K562 (cell line): Measurements from ENCODE around the gene TDG. TPM values are rescaled to one million over a fixed set of nuclear protein-coding genes. Genes with fewer than 3 reads are reported as not detected.

Source experiments
- BACH1 ChIP-seq: fragments of 200-800 bp; sonication (Bioruptor generic); IDR thresholded peaks from 2 replicates; pipeline ENCODE4 v1.6.1; 2016; ENCODE audit warnings: missing genetic modification characterization, missing compliant biosample characterization
- TCF7L2 ChIP-seq: fragments of 150-350 bp; IDR thresholded peaks from 2 replicates; pipeline ENCODE4 v1.6.1; 2016; ENCODE audit warnings: low read depth, mild to moderate bottlenecking, low read length, moderate library complexity
- polyA plus RNA-seq, 8 experiments: library from polyadenylated mRNA; depleted of rRNA in 4 of 8; stranded (reverse) in 5 of 8; unstranded in 3 of 8; fragments of >200 nt; fragmentation: Nextera tagmentation in 2 of 8; fragmentation: Illumina TruSeq in 1 of 8; extraction: Ambion mirVana in 2 of 8; extraction: Trizol in 1 of 8; gene quantifications; 2 replicates each; pipeline versions ENCODE4 v1.2.1 to v1.2.3, GENCODE V29; 2011 to 2014; ENCODE audit warnings: inconsistent platforms in 1 of 8, missing spikeins in 1 of 8
- total RNA-seq, 7 experiments: library from RNA; depleted of rRNA in 6 of 7; stranded (reverse); fragments of >200 nt in 6 of 7; fragmentation: Illumina TruSeq in 2 of 7; extraction: Trizol in 2 of 7; gene quantifications; 2 replicates each; pipeline versions ENCODE4 v1.2.1 to v1.2.3, GENCODE V29; 2011 to 2021; ENCODE audit warnings: low replicate concordance in 1 of 7
- TF ChIP-seq, protein P1 (sequence below): fragments of 150-350 bp; IDR thresholded peaks from 2 replicates; pipeline ENCODE4 v1.6.1; 2014; ENCODE audit warnings: low read depth, mild to moderate bottlenecking, low read length, borderline replicate concordance
- TF ChIP-seq, protein P2 (sequence below): fragments of 450-650 bp; IDR thresholded peaks from 2 replicates; pipeline ENCODE4 v1.6.1; 2016; ENCODE audit warnings: mild to moderate bottlenecking, moderate library complexity
- TF ChIP-seq, protein P3 (sequence below): fragments of 250-450 bp; sonication (Bioruptor Pico); IDR thresholded peaks from 2 replicates; pipeline ENCODE4 v1.5.0; 2021; ENCODE audit warnings: mild to moderate bottlenecking, borderline replicate concordance

The TDG gene
- total and polyA plus RNA-seq, 9 of the 15 experiments (the other 6 are each of a cell fraction or from before 2014, with no cell fraction given), result 37.6 to 77.2 (median 64.0) TPM

DNA sequence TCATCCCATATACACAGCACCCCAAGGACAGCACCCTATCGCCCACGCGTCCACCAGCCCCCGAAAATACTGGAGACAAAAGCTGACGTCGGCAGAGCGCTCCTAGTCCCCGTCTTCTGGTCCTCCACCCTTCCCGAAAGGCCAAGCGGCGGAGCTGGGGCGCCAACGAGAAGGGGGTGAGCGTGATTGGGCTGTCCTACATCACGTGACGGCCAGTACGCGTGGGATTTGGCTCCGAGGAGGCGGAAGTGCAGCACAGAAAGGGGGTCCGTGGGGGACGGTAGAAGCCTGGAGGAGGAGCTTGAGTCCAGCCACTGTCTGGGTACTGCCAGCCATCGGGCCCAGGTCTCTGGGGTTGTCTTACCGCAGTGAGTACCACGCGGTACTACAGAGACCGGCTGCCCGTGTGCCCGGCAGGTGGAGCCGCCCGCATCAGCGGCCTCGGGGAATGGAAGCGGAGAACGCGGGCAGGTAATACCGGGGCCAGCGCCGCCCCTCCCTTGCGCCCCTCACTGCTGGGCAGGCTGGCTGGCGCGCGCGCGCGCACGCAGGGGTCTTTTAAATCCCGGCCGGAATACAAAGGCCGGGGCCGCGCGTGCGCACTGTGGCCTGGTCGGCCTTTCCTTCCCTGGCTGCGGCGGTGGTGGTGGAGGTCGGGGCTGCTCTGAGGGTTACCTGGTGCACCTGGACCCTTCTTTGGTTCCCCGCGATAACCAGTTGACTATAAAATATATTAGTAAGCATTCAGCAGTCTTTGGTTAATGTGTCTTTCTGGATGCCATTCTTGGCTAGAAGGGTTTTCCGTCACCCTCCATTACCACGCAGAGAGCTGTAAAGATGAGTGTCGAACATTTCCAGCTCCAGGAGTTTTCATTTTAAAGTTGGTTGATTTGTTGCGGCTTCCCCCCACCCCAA, at the start of gene TDG (continued):
- TF ChIP-seq, protein P1, sequence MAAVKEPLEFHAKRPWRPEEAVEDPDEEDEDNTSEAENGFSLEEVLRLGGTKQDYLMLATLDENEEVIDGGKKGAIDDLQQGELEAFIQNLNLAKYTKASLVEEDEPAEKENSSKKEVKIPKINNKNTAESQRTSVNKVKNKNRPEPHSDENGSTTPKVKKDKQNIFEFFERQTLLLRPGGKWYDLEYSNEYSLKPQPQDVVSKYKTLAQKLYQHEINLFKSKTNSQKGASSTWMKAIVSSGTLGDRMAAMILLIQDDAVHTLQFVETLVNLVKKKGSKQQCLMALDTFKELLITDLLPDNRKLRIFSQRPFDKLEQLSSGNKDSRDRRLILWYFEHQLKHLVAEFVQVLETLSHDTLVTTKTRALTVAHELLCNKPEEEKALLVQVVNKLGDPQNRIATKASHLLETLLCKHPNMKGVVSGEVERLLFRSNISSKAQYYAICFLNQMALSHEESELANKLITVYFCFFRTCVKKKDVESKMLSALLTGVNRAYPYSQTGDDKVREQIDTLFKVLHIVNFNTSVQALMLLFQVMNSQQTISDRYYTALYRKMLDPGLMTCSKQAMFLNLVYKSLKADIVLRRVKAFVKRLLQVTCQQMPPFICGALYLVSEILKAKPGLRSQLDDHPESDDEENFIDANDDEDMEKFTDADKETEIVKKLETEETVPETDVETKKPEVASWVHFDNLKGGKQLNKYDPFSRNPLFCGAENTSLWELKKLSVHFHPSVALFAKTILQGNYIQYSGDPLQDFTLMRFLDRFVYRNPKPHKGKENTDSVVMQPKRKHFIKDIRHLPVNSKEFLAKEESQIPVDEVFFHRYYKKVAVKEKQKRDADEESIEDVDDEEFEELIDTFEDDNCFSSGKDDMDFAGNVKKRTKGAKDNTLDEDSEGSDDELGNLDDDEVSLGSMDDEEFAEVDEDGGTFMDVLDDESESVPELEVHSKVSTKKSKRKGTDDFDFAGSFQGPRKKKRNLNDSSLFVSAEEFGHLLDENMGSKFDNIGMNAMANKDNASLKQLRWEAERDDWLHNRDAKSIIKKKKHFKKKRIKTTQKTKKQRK, result no peak
- TF ChIP-seq, protein P2, sequence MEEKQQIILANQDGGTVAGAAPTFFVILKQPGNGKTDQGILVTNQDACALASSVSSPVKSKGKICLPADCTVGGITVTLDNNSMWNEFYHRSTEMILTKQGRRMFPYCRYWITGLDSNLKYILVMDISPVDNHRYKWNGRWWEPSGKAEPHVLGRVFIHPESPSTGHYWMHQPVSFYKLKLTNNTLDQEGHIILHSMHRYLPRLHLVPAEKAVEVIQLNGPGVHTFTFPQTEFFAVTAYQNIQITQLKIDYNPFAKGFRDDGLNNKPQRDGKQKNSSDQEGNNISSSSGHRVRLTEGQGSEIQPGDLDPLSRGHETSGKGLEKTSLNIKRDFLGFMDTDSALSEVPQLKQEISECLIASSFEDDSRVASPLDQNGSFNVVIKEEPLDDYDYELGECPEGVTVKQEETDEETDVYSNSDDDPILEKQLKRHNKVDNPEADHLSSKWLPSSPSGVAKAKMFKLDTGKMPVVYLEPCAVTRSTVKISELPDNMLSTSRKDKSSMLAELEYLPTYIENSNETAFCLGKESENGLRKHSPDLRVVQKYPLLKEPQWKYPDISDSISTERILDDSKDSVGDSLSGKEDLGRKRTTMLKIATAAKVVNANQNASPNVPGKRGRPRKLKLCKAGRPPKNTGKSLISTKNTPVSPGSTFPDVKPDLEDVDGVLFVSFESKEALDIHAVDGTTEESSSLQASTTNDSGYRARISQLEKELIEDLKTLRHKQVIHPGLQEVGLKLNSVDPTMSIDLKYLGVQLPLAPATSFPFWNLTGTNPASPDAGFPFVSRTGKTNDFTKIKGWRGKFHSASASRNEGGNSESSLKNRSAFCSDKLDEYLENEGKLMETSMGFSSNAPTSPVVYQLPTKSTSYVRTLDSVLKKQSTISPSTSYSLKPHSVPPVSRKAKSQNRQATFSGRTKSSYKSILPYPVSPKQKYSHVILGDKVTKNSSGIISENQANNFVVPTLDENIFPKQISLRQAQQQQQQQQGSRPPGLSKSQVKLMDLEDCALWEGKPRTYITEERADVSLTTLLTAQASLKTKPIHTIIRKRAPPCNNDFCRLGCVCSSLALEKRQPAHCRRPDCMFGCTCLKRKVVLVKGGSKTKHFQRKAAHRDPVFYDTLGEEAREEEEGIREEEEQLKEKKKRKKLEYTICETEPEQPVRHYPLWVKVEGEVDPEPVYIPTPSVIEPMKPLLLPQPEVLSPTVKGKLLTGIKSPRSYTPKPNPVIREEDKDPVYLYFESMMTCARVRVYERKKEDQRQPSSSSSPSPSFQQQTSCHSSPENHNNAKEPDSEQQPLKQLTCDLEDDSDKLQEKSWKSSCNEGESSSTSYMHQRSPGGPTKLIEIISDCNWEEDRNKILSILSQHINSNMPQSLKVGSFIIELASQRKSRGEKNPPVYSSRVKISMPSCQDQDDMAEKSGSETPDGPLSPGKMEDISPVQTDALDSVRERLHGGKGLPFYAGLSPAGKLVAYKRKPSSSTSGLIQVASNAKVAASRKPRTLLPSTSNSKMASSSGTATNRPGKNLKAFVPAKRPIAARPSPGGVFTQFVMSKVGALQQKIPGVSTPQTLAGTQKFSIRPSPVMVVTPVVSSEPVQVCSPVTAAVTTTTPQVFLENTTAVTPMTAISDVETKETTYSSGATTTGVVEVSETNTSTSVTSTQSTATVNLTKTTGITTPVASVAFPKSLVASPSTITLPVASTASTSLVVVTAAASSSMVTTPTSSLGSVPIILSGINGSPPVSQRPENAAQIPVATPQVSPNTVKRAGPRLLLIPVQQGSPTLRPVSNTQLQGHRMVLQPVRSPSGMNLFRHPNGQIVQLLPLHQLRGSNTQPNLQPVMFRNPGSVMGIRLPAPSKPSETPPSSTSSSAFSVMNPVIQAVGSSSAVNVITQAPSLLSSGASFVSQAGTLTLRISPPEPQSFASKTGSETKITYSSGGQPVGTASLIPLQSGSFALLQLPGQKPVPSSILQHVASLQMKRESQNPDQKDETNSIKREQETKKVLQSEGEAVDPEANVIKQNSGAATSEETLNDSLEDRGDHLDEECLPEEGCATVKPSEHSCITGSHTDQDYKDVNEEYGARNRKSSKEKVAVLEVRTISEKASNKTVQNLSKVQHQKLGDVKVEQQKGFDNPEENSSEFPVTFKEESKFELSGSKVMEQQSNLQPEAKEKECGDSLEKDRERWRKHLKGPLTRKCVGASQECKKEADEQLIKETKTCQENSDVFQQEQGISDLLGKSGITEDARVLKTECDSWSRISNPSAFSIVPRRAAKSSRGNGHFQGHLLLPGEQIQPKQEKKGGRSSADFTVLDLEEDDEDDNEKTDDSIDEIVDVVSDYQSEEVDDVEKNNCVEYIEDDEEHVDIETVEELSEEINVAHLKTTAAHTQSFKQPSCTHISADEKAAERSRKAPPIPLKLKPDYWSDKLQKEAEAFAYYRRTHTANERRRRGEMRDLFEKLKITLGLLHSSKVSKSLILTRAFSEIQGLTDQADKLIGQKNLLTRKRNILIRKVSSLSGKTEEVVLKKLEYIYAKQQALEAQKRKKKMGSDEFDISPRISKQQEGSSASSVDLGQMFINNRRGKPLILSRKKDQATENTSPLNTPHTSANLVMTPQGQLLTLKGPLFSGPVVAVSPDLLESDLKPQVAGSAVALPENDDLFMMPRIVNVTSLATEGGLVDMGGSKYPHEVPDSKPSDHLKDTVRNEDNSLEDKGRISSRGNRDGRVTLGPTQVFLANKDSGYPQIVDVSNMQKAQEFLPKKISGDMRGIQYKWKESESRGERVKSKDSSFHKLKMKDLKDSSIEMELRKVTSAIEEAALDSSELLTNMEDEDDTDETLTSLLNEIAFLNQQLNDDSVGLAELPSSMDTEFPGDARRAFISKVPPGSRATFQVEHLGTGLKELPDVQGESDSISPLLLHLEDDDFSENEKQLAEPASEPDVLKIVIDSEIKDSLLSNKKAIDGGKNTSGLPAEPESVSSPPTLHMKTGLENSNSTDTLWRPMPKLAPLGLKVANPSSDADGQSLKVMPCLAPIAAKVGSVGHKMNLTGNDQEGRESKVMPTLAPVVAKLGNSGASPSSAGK, result peak; percentile 91
- no peak for TF ChIP-seq BACH1 (tag)
- TF ChIP-seq, protein P3, sequence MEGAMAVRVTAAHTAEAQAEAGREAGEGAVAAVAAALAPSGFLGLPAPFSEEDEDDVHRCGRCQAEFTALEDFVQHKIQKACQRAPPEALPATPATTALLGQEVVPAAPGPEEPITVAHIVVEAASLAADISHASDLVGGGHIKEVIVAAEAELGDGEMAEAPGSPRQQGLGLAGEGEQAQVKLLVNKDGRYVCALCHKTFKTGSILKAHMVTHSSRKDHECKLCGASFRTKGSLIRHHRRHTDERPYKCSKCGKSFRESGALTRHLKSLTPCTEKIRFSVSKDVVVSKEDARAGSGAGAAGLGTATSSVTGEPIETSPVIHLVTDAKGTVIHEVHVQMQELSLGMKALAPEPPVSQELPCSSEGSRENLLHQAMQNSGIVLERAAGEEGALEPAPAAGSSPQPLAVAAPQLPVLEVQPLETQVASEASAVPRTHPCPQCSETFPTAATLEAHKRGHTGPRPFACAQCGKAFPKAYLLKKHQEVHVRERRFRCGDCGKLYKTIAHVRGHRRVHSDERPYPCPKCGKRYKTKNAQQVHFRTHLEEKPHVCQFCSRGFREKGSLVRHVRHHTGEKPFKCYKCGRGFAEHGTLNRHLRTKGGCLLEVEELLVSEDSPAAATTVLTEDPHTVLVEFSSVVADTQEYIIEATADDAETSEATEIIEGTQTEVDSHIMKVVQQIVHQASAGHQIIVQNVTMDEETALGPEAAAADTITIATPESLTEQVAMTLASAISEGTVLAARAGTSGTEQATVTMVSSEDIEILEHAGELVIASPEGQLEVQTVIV, result no peak
- TF ChIP-seq TCF7L2, result no peak
